ENCODE results near the gene TMC6.
"Not testable (repeated sequence)": the region's sequence is repeated elsewhere in the genome, so short reads cannot be mapped to it uniquely, and the experiment has no call there.

TMC6 gene

GRCh38 chr17:78154903-78155811 lies 26.6 kb upstream of the TMC6 start:
- peak; percentile 66 for DNase-seq

GRCh38 chr17:78151514-78152008 lies 23.0 kb upstream of the TMC6 start:
- DNase-seq, result no peak

DNA sequence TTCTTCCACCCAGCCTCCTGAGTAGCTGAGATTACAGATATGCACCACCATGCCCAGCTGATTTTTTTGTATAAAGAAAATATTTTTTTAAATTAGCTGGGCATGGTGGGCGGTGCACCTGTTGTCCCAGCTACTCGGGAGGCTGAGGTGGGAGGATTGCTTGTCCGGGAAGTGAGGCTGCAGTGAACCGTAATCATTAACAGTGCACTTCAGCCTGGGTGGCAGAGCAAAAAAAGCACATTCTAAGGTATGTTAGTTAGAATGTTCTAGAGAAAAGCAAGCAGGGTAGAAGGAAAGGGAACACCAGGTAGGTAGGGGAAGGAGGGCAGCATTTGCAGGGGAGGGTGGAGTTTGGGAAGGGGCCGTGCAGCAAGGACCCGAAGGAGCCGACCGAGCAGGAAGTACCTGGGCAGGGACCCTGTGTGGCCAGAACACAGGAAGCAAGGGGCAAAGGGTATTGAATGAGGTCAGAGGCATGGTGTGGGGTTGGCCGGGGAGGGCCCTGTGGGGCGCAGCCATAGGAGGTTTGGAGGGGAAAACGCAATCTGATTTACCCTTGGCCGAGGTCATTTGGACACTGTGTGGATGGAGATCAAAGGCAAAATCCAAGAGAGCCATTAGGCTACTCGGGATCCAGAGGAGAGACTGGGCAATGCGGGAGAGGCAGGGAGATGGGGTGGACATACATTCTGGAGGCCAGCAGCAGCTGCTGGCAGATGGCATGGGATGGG lies 19.9 kb upstream of the TMC6 start:
- DNase-seq, result no peak

GRCh38 chr17:78147315-78147998 lies 18.9 kb upstream of the TMC6 start:
- no peak for DNase-seq

GRCh38 chr17:78146881-78147280 lies 18.3 kb upstream of the TMC6 start:
- DNase-seq, result no peak

GRCh38 chr17:78146471-78146869 lies 17.9 kb upstream of the TMC6 start:
- no peak for DNase-seq

DNA sequence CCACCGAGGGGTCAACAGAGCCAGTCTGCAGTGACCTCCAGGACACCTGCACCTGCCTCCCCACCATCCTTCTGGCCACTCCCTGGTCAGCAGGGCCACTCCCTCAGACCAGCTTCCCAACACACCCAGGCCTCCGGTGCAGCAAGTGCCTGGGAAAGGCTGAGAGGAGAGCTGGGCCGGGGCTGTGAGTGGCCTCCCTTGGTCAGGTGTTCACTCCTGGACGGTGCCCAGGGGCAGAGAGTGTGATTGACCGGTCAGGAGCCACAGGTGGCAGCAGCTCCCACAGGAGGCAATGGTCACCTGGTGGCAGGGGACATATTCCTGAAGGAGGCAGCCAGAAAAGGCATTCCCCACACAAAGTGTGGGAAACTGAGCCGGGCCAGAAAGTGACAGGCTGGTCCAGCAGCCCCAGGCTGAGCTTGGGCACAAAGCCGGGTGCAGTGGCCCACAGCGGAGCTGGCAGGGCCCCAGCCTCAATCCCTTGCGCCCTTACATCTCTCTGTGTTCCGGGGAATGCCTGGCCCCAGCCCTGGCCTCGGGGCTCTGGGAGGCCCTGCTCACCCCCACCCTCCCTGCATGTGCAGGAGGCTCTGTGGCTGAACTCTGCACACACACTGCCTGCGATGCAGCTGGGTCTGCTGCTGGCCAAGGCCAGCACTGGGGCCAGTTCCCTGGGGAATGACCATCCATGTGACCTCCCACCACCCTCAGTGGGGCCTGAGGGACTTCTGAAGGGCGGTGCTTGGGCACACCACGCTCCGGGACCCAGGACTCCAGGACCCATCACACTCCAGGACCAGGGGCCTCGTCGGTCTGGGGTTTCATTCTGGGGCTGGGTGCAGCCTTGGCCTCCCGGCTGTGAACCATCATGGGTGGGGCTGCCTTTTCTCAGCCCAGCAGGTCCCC lies 16.4 kb upstream of the TMC6 start:
- no peak for DNase-seq

- DNase-seq, result peak; percentile 92
These were observed 15.7 kb upstream of the TMC6 start for GRCh38 chr17:78144147-78144719.

DNA sequence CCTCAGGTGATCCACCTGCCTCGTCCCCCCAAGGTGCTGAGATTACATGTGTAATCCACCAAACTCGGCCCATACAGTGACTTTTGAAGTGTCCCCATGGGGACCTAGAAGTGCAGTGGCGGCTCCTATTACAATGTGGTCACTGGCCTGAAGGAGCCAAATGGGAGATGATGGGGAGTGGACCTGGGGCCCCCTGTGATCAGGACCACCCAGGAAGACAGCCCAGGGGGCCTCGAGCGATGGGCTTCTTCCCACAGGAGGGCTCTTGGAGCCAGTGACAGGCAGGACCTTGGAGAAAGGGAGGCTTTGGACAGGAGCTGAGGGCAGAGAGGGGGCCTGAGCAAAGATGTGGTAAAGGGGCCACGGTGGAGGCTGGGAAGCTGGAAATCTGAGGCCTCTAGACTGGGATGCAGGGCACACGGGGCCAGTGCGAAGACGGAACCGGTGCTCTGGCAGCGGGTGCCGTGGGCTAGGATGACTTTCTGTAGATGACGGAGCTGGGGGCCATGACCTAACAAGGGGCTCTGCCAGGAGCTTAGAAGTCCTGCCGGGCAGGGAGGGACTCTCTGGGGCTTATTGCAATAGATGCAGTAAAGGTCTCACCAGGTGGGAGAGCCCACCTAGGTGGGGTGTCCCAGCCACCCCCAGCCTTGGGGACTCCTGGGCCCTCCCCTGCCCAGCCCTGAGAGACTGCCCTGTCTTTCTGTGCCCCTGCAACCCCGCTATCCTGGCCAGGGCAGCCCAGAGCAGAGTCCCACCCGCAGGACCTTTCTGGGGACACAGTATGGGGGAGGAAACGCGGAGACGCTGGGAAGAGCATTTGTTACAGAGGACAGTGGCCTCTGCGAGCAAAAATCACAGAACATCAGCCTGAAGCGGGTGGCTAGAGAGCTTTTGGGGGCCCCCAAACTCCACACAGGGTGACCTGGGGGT lies 14.9 kb upstream of the TMC6 start:
- no peak for DNase-seq

DNA sequence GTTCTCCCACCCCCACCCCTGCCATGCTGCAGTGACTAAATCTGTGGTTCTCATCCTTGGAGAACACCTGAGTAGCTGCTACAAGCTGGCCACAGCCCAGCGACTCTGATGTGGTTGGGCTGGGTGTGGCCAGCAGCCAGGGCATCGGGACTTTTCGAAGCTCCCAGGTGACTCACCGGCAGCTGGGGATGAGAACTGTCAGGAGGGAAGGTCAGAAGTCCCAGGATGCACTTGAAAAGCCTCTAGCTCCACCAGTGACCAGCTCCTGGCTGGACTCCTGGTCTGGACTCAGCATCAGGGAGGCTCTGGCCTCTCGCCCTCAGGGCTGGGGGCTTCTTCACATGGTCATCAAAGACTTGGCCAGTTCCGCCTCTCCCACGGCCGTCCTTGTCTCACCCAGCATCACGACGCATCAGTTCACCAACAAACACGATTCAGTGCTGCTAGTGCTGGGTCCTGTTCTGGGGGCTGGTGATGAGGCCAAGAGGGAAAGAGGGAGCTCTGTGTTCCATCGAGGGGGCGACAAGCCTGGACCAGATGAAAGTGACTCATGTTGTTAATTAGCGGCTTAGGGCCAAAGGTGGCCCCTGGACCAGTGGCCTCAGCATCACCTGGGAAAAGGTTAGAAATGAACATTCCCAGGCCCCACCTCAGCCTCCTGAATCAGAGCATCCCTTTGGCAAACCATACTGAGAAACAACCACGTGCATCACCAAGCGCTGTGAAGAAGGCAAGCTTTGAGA lies 13.7 kb upstream of the TMC6 start:
- DNase-seq, result no peak

DNA sequence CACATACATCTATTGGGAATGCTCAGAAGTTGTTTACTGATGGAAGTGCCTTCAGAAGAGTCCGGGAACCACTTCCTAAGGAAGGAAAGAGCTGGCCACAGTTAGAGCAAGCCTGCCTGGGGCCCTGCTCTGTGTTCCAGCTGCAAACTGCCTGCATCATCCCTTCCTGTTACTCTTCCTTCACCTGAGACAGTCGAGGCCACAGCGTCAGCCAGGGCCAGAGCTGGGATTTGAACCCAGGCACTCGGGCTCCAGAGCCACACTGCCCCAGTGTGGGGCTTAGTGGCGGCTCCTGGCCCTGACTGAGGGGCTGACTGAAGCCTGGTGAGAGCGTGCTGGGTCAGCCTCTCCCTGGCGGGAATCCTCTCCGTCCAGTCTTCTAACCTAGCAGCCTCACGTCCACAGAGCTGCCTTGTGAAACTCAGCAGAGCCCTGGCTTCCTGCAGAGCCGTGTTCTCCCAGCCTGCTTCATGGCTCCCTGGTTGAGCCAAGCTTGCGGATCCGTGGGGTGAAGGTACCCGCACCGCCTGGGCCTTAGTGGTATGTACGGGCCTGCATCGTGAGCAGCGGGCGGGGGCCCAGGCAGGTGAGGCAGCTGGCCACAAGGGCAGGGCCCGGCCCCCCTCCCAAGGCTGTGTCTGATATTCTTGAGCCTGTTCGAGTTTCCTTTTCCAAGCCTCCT lies 13.0 kb upstream of the TMC6 start:
- no peak for DNase-seq

DNA sequence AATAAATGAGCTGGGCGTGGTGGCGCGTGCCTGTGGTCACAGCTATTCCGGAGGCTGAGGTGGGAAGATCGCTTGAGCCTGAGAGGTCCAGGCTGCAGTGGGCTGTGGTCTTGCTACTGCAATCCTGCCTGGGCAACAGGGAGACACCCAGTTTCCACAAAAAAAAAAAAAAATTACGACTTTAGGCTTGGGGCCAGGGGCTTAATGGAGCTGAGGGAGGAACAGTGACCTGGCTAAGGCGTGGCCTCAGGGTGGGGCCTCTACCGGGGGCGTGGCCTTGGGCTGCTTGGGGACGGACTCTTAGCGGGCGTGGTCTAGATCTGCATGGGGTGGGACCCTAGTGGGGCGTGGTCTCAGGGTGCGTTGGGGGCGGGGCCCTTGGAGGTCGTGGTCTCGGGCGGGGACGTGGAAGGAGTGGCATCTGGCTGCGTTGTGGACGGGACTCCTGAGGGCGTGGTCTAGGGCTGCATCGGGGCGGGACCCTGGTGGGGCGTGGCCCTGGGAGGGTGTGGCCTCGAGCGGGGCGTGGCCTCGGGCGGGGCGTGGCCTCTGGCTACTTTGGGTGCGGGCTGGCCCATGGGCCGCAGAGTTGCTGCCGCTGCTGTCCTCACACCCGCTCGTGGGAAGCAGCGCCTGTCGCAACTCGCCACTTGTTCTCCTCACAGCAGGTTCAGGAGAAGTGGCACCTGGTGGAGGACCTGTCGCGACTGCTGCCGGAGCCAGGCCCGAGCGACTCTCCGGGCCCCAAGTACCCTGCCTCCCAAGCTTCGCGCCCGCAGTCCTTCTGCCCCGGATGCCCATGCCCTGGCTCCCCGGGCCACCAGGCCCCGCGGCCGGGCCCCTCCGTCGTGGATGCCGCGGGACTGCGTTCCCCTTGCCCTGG lies 11.9 kb upstream of the TMC6 start:
- peak; percentile 100 for DNase-seq

DNA sequence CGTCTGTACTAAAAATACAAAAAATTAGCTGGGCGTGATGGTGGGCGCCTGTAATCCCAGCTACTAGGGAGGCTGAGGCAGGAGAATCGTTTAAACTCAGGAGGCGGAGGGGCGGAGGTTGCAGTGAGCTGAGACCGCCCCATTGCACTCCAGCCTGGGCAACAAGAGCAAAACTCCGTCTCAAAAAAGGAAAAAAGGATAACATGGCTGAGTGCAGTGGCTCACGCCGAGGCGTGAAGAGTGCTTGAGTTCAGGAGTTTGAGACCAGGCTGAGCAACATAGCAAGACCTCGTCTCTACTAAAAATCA lies 11.3 kb upstream of the TMC6 start:
- DNase-seq, result not testable (repeated sequence)

GRCh38 chr17:78138204-78139060 lies 9.9 kb upstream of the TMC6 start:
- no peak for DNase-seq

- DNase-seq, result peak; percentile 62
These were observed 9.0 kb upstream of the TMC6 start for GRCh38 chr17:78137392-78138203.

DNA sequence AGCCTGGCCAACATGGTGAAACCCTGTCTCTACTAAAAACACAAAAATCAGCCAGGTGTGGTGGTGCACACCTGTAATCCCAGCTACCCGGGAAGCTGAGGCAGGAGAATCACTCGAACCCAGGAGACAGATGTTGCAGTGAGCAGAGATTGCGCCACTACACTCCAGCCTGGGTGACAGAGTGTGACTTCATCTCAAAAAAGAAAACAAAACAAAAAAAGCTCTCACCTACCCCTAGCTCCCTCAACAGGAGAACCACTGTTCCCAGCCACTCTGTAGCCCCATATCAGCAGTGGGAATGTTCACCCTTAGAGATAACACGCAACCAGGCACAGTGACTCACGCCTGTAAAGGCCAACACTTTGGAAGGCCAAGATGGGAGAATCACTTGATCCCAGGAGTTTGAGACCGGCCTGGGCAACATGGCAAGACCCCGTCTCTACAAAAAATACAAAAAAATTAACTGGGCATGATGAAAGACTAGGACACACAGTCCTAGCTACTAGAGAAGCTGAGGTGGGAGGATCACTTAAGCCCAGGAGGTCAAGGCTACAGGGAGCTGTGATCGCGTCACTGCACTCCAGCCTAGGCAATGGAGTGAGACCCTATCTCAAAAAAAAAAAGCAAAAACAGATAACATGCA lies 7.4 kb upstream of the TMC6 start:
- no peak for DNase-seq

Measured in hematopoietic multipotent progenitor cell treated with erythropoietin and hydrocortisone succinate and interleukin-3 and kit ligand, for 6 days (in vitro differentiated cells).